KOPT-K1 (cell line): Measurements from ENCODE around the gene HOXB8.

Experiments
- H3K27ac ChIP-seq: fragments of 200-600 bp; sonication (generic); 2 replicates; pipeline ENCODE4 v1.5.1; 2016; ENCODE audit warnings: antibody characterized with exemption, mild to moderate bottlenecking, low read depth, low read length; ENCODE audit not compliant: poor library complexity, severe bottlenecking
- H3K36me3 ChIP-seq: fragments of 200-600 bp; sonication (generic); 2 replicates; pipeline ENCODE4 v1.5.1; 2017; ENCODE audit warnings: antibody characterized with exemption, mild to moderate bottlenecking, low read length, moderate library complexity; ENCODE audit not compliant: insufficient read depth
- H3K9me3 ChIP-seq: fragments of 200-600 bp; sonication (generic); 2 replicates; pipeline ENCODE4 v1.5.1; 2017; ENCODE audit warnings: antibody characterized with exemption, low read length, mild to moderate bottlenecking; ENCODE audit not compliant: insufficient read depth, poor library complexity, severe bottlenecking

Gene HOXB8

DNA sequence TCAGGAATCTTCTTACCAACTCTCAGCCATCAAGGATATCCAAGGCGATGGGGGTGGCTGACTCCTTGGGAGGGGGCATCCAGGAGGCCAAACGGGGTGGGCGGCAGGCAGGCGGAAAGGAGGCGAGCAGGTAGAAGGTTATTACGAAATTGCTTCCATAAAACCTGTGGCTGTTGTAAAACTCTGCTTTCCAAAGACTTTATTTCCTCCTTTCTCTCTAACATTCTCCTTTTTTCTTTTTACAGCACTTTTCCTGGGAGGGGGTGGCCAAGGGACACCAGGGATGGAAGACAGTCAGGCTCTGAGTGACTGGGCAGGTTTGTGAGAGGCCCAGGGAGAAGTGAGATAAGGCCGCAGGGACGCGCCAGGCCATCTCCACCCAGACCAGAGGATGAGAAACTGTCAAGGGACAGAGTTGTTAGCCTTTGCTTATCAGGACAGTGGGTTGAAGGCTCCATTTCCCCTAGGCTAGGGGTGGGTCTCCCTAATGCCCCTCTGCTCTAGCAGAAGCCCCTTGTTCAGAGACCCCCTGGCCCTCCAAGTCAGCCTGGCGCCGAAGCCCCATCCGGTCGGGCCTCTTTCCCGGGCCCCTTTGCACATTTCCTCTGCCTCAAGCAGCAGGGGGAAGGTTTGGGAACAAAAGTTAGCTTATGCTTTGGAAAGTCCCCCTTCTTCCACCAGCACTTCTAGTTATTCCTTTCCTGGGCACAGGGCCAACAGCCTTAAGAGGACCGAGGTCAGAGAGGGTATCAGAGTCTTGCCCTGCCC is 16.0 kb upstream of the HOXB8 start:
- H3K36me3 ChIP-seq, result no peaks in the 10 kb centered on the region
- H3K27ac ChIP-seq, result no peak overlapping the region
- no peaks in the 10 kb centered on the region for H3K9me3 ChIP-seq

- Histone ChIP-seq H3K27ac (no peak overlapping the region), H3K36me3 (no peaks in the 10 kb centered on the region), H3K9me3 (no peaks in the 10 kb centered on the region)
Observed at GRCh38 chr17:48630009-48630924, 15.2 kb upstream of the HOXB8 start.

- H3K27ac ChIP-seq, result no peak overlapping the region
- H3K36me3 ChIP-seq, result no peaks in the 10 kb centered on the region
- H3K9me3 ChIP-seq, result no peaks in the 10 kb centered on the region
Observed at GRCh38 chr17:48629411-48629759, 14.3 kb upstream of the HOXB8 start.

DNA sequence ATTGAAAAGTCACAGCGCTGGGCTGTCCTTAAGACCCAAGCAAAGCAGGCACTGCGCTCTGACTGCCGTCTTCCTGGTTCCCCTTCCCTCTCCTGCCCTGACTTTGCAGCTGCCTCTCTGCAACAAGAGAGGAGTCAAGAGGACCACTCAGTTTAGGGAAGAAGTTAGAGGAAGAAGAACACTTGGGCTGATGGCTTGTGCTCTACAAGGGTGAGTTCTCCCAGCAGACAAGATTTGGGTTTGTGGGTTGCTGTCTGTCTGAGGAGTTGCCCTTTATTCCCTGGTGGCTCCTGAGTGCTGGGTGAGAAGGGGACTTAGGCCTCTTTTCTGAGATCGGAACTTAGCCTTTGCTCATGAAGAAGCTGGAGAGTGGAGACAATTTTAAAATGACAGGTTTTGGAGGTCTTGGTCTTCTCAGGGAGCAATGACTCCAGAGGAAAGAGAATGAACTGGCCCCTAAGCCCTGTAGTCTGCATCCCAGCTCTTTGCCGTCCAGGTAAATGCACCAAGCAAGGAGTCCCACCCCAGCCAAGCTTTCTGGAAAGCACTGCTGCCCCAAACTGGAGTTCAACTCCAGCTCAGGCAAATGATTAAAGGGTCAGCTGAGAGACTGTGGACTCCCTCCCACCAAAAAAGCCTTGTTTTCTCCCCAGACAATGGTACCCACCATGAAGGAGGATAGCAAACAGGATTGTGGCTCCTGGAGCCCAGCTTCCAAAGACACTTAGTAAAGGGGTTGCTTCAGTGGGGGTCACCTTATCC is 13.7 kb upstream of the HOXB8 start:
- no peaks in the 10 kb centered on the region for H3K9me3 ChIP-seq
- H3K36me3 ChIP-seq, result no peaks in the 10 kb centered on the region
- no peak overlapping the region for H3K27ac ChIP-seq

DNA sequence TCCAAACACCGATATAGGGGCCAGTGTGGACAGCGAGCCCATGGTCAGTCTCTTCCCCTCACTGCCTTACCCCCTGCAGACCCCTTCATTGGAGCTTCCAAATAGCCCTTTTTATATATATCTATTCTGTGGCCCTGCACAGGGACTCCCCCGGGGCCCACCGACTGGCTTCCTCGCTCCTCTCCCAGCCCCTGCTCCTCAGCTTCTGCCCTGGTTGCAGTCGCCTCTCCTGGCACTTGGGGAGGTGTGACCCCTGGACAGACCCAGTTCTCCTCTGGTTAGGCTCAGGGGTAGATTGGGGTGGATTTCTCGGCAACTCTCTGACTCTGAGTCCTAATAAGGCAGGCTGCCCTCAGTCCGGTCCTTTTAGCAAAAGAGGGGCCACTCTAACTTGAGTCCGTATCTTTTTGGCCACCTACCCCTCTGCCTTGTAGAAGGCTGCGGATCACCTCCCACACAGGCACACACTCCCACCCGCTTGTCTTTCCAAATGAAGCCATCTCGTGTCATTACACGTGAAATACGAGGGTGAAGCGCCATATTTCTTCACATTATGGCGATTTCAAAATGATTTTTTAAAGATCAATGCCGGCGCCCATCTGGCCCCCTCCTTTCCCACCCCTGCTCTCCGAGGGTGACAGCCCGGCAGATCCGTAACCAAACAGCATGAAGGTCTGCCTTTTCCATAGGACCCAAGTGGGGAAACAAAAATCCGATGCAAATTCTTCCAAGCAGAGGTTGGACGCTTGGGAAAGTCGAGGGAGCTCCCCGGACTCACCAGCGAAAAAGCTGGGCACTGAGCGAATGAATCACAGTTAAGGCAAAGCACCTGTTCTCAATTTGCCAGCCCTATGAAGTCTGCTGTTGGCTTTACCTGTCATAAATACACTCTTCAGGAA is 12.8 kb upstream of the HOXB8 start:
- H3K27ac ChIP-seq, result no peak overlapping the region
- no peaks in the 10 kb centered on the region for H3K9me3 ChIP-seq
- no peaks in the 10 kb centered on the region for H3K36me3 ChIP-seq

DNA sequence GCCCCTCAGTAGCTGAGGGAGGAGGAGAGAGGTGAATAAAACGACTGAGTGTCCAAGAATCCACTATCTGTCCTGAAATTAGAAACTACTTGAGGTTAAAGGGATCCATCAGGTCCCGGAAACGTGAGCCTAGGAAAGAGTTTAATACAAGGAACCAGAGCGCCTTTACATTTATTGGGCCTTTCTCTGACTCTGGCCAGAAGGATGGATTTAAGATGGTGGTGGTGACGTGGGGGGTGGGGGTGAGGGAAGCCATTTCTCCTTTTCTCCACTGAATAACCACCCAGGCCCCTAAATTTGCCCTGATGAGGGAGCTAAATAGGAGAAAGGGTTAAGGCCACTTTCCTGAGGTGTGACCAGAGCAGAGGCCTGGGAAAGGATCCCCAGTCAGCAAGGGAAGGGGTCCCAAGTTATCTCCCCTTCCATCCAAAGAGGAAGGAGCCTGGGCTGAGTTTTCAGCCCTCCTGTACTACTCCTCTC is 12.1 kb upstream of the HOXB8 start:
- Histone ChIP-seq H3K9me3 (no peaks in the 10 kb centered on the region), H3K36me3 (no peaks in the 10 kb centered on the region), H3K27ac (no peak overlapping the region)

DNA sequence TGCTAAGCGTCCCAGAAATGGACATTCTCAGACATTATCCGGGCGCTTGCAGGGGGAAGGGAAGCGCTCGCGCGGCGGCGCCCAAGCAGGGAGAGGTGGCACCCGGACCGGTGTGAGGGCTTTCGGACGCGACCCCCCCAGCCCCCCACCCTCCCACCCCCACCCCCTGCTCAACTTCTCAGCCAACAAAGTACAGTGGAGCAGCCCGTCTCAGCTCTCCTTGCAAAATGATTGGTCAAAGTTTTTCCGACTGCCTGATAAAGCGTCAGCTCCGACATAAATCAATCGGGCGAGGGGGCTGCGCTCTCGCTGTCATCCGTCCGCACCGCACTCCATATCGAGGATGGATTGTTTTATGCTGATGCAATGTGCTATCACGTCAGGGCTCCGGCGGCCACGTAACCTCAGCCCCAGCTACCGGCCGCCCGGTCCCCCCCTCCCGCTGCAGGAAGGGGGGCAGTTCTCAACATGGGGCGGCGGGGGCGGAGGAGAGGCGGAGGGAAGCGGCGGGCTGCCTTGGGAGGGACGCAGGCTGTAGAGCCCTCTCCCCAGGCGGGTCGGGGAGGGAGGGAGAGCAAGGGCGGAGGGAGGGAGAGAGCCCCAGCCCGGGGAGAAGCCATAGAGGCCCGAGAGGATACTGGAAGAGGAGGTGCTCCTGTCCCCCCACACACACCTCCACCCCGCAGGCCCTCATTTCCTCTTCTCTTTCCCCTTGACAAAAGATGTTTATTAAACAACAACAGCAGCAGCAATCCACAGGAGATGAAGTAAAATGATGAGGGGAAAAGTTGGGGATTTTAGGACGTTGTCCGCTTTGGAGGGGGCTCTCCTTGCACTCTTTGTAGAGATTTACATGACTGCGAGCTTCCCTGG is 11.4 kb upstream of the HOXB8 start, which contains the start of gene HOXB9:
TSS of gene HOXB9 (minus strand) at position 114 of the 873 bp plus-strand sequence. CDS start at position 25, 89 bp downstream.
- H3K9me3 ChIP-seq, result no peaks in the 10 kb centered on the region
- H3K36me3 ChIP-seq, result no peaks in the 10 kb centered on the region
- H3K27ac ChIP-seq, result no peak within 1 kb of the TSS

- H3K36me3 ChIP-seq, result no peaks in the 10 kb centered on the region
- H3K27ac ChIP-seq, result no peak overlapping the region
- H3K9me3 ChIP-seq, result no peaks in the 10 kb centered on the region
Observed at GRCh38 chr17:48625495-48626244, 10.6 kb upstream of the HOXB8 start.

DNA sequence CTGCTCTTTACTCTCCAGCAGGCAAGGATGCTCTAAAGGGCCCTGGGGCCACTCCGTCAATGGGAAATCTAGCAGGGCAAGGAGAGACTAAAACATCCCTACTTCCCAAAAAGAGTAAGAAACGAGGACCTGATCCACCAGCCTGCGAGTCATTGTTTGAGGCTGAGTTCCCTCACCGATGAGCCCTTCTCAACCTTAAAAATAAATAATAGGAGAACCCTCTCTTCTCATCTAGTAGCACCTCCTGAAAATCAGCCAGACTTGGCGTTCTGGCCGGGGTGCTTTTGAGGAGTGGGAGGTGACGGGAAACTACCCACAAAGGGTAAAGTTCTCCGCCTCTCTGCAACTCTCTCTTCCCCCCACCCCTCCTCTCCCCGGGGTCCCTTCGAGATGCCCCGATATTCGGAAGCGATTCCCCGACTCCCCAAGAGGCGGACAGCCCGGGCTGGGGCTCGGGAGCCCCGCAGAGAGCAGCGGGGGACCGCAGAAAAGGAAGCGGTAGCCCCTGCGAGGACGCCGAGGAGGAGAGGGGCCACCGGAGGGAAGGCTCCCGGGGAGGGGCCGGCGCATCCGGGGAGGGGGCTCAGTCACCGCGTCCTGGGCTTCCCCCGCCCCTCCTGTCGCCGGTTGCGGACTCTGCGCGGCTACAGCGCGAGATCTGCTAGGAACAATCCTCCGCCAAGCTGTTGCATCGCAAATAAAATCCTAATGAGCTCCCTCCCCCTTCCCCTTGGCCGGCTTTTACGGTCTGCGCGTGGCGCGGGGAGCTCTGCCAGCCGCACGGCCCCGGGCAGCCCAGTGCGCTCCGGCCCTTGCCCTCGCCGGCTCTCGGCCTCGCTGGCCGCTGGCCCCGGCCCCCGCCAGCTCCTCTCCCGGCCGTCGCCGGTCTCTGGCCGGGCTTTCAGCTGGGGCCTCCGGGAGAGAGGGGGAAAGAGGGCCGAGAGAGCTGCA is 9.7 kb upstream of the HOXB8 start:
- Histone ChIP-seq H3K36me3 (no peaks in the 10 kb centered on the region), H3K27ac (no peak overlapping the region), H3K9me3 (no peaks in the 10 kb centered on the region)

DNA sequence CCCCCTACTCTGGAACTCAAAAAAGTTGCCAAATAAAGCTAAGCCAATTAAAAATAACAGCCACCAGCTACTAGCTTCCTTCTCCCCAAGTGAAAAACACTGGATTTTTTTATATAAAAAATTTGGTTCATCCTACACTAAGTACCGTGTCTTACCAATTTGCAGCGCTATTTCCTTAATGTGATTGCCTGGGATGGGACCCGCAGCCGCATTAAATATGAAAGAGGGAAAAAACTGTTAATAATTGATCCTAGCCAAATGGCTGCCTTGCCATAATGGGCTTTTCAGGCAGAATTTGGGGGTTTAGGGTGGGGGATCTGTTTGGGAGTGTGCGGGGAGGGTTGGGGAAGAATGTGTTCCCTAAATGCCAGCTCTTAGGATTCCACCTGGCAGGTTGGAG is 9.0 kb upstream of the HOXB8 start:
- no peaks in the 10 kb centered on the region for H3K9me3 ChIP-seq
- H3K36me3 ChIP-seq, result no peaks in the 10 kb centered on the region
- no peak overlapping the region for H3K27ac ChIP-seq

- Histone ChIP-seq H3K27ac (no peak overlapping the region), H3K9me3 (no peaks in the 10 kb centered on the region), H3K36me3 (no peaks in the 10 kb centered on the region)
Observed at GRCh38 chr17:48623583-48623982, 8.5 kb upstream of the HOXB8 start.

GRCh38 chr17:48622857-48623256 is 7.8 kb upstream of the HOXB8 start:
- no peaks in the 10 kb centered on the region for H3K36me3 ChIP-seq
- H3K27ac ChIP-seq, result no peak overlapping the region
- no peaks in the 10 kb centered on the region for H3K9me3 ChIP-seq
